Measurements from ENCODE around the gene CFAP69.

CFAP69 gene

DNA sequence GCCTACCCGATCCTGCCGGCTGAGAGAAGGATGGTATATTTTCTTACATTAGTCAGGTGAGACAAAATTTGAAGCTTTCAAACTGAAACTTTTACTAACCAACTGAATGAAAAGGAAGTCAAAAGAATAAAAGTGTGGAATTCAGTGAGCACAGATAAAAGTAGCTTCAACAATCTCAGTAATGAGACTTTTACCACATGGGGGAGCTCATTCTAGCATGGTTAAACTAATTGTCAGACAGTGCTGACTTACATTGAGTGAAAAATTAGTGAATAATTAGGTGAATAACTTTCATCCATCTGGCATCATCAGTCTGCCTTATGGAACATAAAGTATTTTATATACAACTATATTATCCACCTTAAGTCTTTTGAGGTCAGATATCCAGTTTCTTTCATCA is 67.8 kb downstream of the CFAP69 start:
- TF ChIP-seq TAF1 (IDR thresholded peaks at IDR 0.05; ENCODE audit: borderline replicate concordance, insufficient read depth, low read length) = no peak
- no peak for TF ChIP-seq SIN3A (IDR thresholded peaks at IDR 0.05; ENCODE audit: borderline replicate concordance, insufficient read depth, low read length)
- TF ChIP-seq FOXP2 (optimal IDR thresholded peaks at IDR 0.05; ENCODE audit: borderline replicate concordance, extremely low read depth, extremely low read length, insufficient read depth) = no peak
- TF ChIP-seq, protein P1, sequence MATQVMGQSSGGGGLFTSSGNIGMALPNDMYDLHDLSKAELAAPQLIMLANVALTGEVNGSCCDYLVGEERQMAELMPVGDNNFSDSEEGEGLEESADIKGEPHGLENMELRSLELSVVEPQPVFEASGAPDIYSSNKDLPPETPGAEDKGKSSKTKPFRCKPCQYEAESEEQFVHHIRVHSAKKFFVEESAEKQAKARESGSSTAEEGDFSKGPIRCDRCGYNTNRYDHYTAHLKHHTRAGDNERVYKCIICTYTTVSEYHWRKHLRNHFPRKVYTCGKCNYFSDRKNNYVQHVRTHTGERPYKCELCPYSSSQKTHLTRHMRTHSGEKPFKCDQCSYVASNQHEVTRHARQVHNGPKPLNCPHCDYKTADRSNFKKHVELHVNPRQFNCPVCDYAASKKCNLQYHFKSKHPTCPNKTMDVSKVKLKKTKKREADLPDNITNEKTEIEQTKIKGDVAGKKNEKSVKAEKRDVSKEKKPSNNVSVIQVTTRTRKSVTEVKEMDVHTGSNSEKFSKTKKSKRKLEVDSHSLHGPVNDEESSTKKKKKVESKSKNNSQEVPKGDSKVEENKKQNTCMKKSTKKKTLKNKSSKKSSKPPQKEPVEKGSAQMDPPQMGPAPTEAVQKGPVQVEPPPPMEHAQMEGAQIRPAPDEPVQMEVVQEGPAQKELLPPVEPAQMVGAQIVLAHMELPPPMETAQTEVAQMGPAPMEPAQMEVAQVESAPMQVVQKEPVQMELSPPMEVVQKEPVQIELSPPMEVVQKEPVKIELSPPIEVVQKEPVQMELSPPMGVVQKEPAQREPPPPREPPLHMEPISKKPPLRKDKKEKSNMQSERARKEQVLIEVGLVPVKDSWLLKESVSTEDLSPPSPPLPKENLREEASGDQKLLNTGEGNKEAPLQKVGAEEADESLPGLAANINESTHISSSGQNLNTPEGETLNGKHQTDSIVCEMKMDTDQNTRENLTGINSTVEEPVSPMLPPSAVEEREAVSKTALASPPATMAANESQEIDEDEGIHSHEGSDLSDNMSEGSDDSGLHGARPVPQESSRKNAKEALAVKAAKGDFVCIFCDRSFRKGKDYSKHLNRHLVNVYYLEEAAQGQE (IDR thresholded peaks at IDR 0.05; ENCODE audit: insufficient read depth in 1 of 2, low read depth in 2 of 2, low read length in 2 of 2) = no peak

DNA sequence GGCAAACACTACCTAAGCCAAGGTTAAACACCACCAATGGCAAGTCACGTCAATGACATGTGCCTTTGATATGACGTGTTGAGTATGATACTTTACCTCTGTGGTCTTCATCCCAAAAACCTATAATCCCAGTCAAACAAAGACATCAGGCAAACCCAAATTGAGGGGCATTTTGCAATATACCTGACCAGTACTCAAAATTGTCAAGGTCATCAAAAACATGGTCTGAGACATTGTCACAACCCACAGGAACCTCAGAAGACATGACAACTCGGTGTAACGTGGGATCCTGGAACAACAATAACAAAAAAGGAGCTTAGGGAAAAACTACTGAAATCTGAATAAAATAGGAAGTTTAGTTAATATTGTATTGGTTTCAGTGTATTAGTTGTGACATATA is 68.9 kb downstream of the CFAP69 start:
- TF ChIP-seq, protein P1 (IDR thresholded peaks at IDR 0.05; ENCODE audit: insufficient read depth in 1 of 2, low read depth in 2 of 2, low read length in 2 of 2) = no peak
- TF ChIP-seq POLR2AphosphoS5 (IDR thresholded peaks at IDR 0.05; ENCODE audit: low read depth, low read length) (no peak), TAF1 (IDR thresholded peaks at IDR 0.05; ENCODE audit: borderline replicate concordance, insufficient read depth, low read length) (no peak), SIN3A (IDR thresholded peaks at IDR 0.05; ENCODE audit: borderline replicate concordance, insufficient read depth, low read length) (no peak), FOXP2 (optimal IDR thresholded peaks at IDR 0.05; ENCODE audit: borderline replicate concordance, extremely low read depth, extremely low read length, insufficient read depth) (no peak)

DNA sequence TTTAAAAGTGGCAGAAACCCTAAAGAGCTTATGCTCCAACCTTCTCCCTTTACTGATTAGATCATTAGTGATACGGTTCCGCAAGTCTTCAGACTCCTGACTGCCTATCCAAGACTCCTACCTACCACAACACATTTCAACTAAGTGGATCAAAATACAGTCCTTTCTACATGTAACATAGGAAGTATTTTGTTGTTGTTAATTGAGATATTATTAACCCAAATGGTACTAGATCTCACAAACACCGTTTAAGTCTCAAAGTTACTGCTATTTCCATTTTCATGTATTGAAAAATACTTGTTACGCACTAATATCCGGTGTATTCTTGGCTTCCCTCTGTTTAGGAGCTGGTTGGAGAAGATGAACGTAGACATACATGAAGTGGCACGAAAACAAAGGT is 75.0 kb downstream of the CFAP69 start:
- TF ChIP-seq POLR2AphosphoS5 (IDR thresholded peaks at IDR 0.05; ENCODE audit: low read depth, low read length) (no peak), SIN3A (IDR thresholded peaks at IDR 0.05; ENCODE audit: borderline replicate concordance, insufficient read depth, low read length) (no peak)

GRCh38 chr7:90320418-90320800 is 75.4 kb downstream of the CFAP69 start:
- TF ChIP-seq TAF1 (IDR thresholded peaks at IDR 0.05; ENCODE audit: borderline replicate concordance, insufficient read depth, low read length) (no peak), FOXP2 (optimal IDR thresholded peaks at IDR 0.05; ENCODE audit: borderline replicate concordance, extremely low read depth, extremely low read length, insufficient read depth) (no peak), SIN3A (IDR thresholded peaks at IDR 0.05; ENCODE audit: borderline replicate concordance, insufficient read depth, low read length) (no peak)
- TF ChIP-seq, protein P1 (IDR thresholded peaks at IDR 0.05; ENCODE audit: insufficient read depth in 1 of 2, low read depth in 2 of 2, low read length in 2 of 2) = no peak

GRCh38 chr7:90320801-90321494 is 76.0 kb downstream of the CFAP69 start, which contains the start of gene FAM237B:
TSS of gene FAM237B (minus strand) at chr7:90321304. CDS start at chr7:90319748, 1,556 bp downstream.
- TF ChIP-seq, protein P1 (IDR thresholded peaks at IDR 0.05; ENCODE audit: insufficient read depth in 1 of 2, low read depth in 2 of 2, low read length in 2 of 2) = no peak
- TF ChIP-seq TAF1 (IDR thresholded peaks at IDR 0.05; ENCODE audit: borderline replicate concordance, insufficient read depth, low read length) (no peak), FOXP2 (optimal IDR thresholded peaks at IDR 0.05; ENCODE audit: borderline replicate concordance, extremely low read depth, extremely low read length, insufficient read depth) (no peak), POLR2AphosphoS5 (IDR thresholded peaks at IDR 0.05; ENCODE audit: low read depth, low read length) (no peak), SIN3A (IDR thresholded peaks at IDR 0.05; ENCODE audit: borderline replicate concordance, insufficient read depth, low read length) (no peak)
